Measurements from ENCODE around the gene PER1. TPM values are rescaled to one million over a fixed set of nuclear protein-coding genes. Genes with fewer than 3 reads are reported as not detected.

PER1 gene
- total RNA-seq, 2 donors from 2014 or later, result 27.5 to 78.8 TPM

GRCh38 chr17:8118769-8119580 lies 33.2 kb downstream of the PER1 start:
- WGBS, 2 donors, result 0% methylated on average over 24 to 38 of the region's 38 CpGs
- peaks cover 58% of the 10 kb centered on the region for H3K4me1 ChIP-seq
- peak overlapping the region in 1 of 2 donors; percentile 28 for H3K4me3 ChIP-seq
- ATAC-seq, result peak; percentile 79
- TF ChIP-seq POLR2A (IDR thresholded peaks at IDR 0.05), result peak in 1 of 3 donors; percentile 10
- TF ChIP-seq CTCF (IDR thresholded peaks at IDR 0.05), result peak; percentile 72 to 92 (median 86)
- peak overlapping the region; percentile 37 to 78 (median 62) for H3K27ac ChIP-seq
- intact Hi-C loops (cut with DNase I), result no loop called here
- H3K36me3 ChIP-seq (replicated peaks in 1 of 2; ENCODE audit: insufficient read depth in 1 of 2, low read depth in 2 of 2), result no peaks in the 10 kb centered on the region
- H3K9me3 ChIP-seq, result no peaks in the 10 kb centered on the region
- peaks cover 0 to 31% of the 10 kb centered on the region in 2 donors for H3K27me3 ChIP-seq
- DNase-seq, result peak; percentile 90 to 96 (median 91)

- H3K36me3 ChIP-seq (replicated peaks in 1 of 2; ENCODE audit: insufficient read depth in 1 of 2, low read depth in 2 of 2), result no peaks in the 10 kb centered on the region
- intact Hi-C loops (cut with DNase I), result no loop called here
- H3K4me1 ChIP-seq, result peaks cover 50% of the 10 kb centered on the region
- ATAC-seq, result peak; percentile 15
- TF ChIP-seq POLR2A (IDR thresholded peaks at IDR 0.05), result no peak
- no peak for TF ChIP-seq CTCF (IDR thresholded peaks at IDR 0.05)
- peak in 3 of 4 donors; percentile 41 to 55 (median 42) for DNase-seq
- H3K27me3 ChIP-seq, result peaks cover 0 to 23% of the 10 kb centered on the region in 2 donors
- H3K27ac ChIP-seq, result peak within 1 kb of the TSS; percentile 37 to 78 (median 62)
- 4 to 7% methylated on average over 18 to 30 of the region's 33 CpGs for WGBS, 2 donors
- no peaks in the 10 kb centered on the region for H3K9me3 ChIP-seq
- H3K4me3 ChIP-seq, result peak within 1 kb of the TSS in 1 of 2 donors; percentile 28
These were observed 34.0 kb downstream of the PER1 start, which contains the start of gene ALOXE3 for GRCh38 chr17:8117980-8118768. TSS of gene ALOXE3 (minus strand) at chr17:8118514. CDS start at chr17:8117990, 524 bp downstream.

- ATAC-seq (no peak), DNase-seq (no peak)
- no peaks in the 10 kb centered on the region for H3K9me3 ChIP-seq
- H3K4me3 ChIP-seq, result no peak overlapping the region
- H3K36me3 ChIP-seq (replicated peaks in 1 of 2; ENCODE audit: insufficient read depth in 1 of 2, low read depth in 2 of 2), result no peaks in the 10 kb centered on the region
- no peak for TF ChIP-seq POLR2A (IDR thresholded peaks at IDR 0.05)
- TF ChIP-seq CTCF (IDR thresholded peaks at IDR 0.05), result no peak
- H3K27me3 ChIP-seq, result peaks cover 0 to 16% of the 10 kb centered on the region in 2 donors
- intact Hi-C loops (cut with DNase I), result no loop called here
- 12 to 29% methylated on average over 15 to 18 of the region's 18 CpGs for WGBS, 2 donors
- peaks cover 43% of the 10 kb centered on the region for H3K4me1 ChIP-seq
- no peak overlapping the region for H3K27ac ChIP-seq
These were observed 34.7 kb downstream of the PER1 start for GRCh38 chr17:8117367-8117979.

- intact Hi-C loops (cut with DNase I), result no loop called here
- no peak overlapping the region for H3K4me3 ChIP-seq
- TF ChIP-seq POLR2A (IDR thresholded peaks at IDR 0.05) (no peak), CTCF (IDR thresholded peaks at IDR 0.05) (no peak)
- H3K27ac ChIP-seq, result no peak overlapping the region
- peaks cover 36% of the 10 kb centered on the region for H3K4me1 ChIP-seq
- ATAC-seq, result no peak
- 39 to 62% methylated on average over 17 to 18 of the region's 18 CpGs for WGBS, 2 donors
- H3K36me3 ChIP-seq (replicated peaks in 1 of 2; ENCODE audit: insufficient read depth in 1 of 2, low read depth in 2 of 2), result no peaks in the 10 kb centered on the region
- peaks cover 0 to 11% of the 10 kb centered on the region in 2 donors for H3K27me3 ChIP-seq
- H3K9me3 ChIP-seq, result no peaks in the 10 kb centered on the region
- DNase-seq, result no peak
These were observed 35.4 kb downstream of the PER1 start for GRCh38 chr17:8116776-8117175.

Data from body of pancreas (tissue), 4 donors.